GM12892 (cell line): ENCODE results near the gene RELN.

ENCODE experiments used
- POLR2A ChIP-seq: IDR thresholded peaks from 2 replicates; pipeline ENCODE4 v1.6.1; 2011; ENCODE audit warnings: low read depth, low read length, control low read depth
- POLR2AphosphoS5 ChIP-seq: IDR thresholded peaks from 2 replicates; pipeline ENCODE4 v1.6.1; 2011; ENCODE audit warnings: low read depth, low read length, control low read depth

- TF ChIP-seq POLR2AphosphoS5 (no peak), POLR2A (no peak)
Observed at GRCh38 chr7:103649052-103649451, 340.4 kb downstream of the RELN start.
